MCF 10A (cell line): Measurements from ENCODE around the gene SMAGP. TPM values are rescaled to one million over a fixed set of nuclear protein-coding genes. Genes with fewer than 3 reads are reported as not detected.
"Not testable (repeated sequence)": the region's sequence is repeated elsewhere in the genome, so short reads cannot be mapped to it uniquely, and the experiment has no call there.

Experiments used
- BruUV-seq: library from RNA; stranded (reverse); fragments of 400-500 nt; replicated peaks from 2 replicates; lab custom pipeline; 2021; lab: Mats Ljungman, UMichigan
- CTCF ChIA-PET: fragments of 300-600 bp; sonication (Branson Sonifier 250); formaldehyde crosslinking; extraction: SDS; loops from one replicate; lab custom pipeline; 2021; ENCODE audit warnings: antibody characterized with exemption, inconsistent platforms; lab: Yijun Ruan, JAX
- POLR2A ChIA-PET: fragments of 300-600, 350-650 bp; sonication (Branson Sonifier 250); formaldehyde crosslinking; extraction: SDS; loops from one replicate; lab custom pipeline; 2020; ENCODE audit warnings: antibody characterized with exemption, inconsistent platforms; lab: Yijun Ruan, JAX
- DNase-seq: peaks from one replicate; pipeline ENCODE4 v3.0.0-alpha.2; 2018; ENCODE audit not compliant: unreplicated experiment
- H3K27ac Mint-ChIP-seq: one replicate; pipeline ENCODE4 v1.8.0; 2022; ENCODE audit warnings: mild to moderate bottlenecking, low read depth, mixed read lengths; ENCODE audit not compliant: unreplicated experiment
- H3K27me3 Mint-ChIP-seq: one replicate; pipeline ENCODE4 v1.8.0; 2022; ENCODE audit warnings: mixed read lengths; ENCODE audit not compliant: insufficient read depth, unreplicated experiment
- H3K36me3 Mint-ChIP-seq: one replicate; pipeline ENCODE4 v1.8.0; 2022; ENCODE audit warnings: mild to moderate bottlenecking, moderate library complexity, mixed read lengths; ENCODE audit not compliant: insufficient read depth, unreplicated experiment
- H3K4me1 Mint-ChIP-seq: one replicate; pipeline ENCODE4 v1.8.0; 2022; ENCODE audit warnings: mixed read lengths; ENCODE audit not compliant: insufficient read depth, unreplicated experiment
- H3K4me3 Mint-ChIP-seq: one replicate; pipeline ENCODE4 v1.8.0; 2022; ENCODE audit warnings: mild to moderate bottlenecking, moderate library complexity, mixed read lengths; ENCODE audit not compliant: unreplicated experiment
- H3K9me3 Mint-ChIP-seq: one replicate; pipeline ENCODE4 v1.8.0; 2022; ENCODE audit warnings: mixed read lengths; ENCODE audit not compliant: unreplicated experiment
- intact Hi-C: fragments of 100-400 bp; cut with micrococcal nuclease; formaldehyde crosslinking; loops from 2 replicates; pipeline ENCODE4 v1.14.1; 2022
- total RNA-seq: library from RNA; stranded (reverse); gene quantifications from 2 replicates; pipeline ENCODE4 v1.2.3, GENCODE V29; 2022
- TF ChIP-seq, protein P1 (sequence below): fragments of 200-600 bp; IDR thresholded peaks from one replicate; pipeline ENCODE4 v1.8.0; 2022; ENCODE audit warnings: antibody characterized with exemption, mild to moderate bottlenecking; ENCODE audit not compliant: unreplicated experiment

Gene SMAGP
- total RNA-seq, 1 experiment from 2014 or later = 17.4 TPM

- DNase-seq = no peak
- H3K27me3 Mint-ChIP-seq = no peaks in the 10 kb centered on the region
- TF ChIP-seq, protein P1, sequence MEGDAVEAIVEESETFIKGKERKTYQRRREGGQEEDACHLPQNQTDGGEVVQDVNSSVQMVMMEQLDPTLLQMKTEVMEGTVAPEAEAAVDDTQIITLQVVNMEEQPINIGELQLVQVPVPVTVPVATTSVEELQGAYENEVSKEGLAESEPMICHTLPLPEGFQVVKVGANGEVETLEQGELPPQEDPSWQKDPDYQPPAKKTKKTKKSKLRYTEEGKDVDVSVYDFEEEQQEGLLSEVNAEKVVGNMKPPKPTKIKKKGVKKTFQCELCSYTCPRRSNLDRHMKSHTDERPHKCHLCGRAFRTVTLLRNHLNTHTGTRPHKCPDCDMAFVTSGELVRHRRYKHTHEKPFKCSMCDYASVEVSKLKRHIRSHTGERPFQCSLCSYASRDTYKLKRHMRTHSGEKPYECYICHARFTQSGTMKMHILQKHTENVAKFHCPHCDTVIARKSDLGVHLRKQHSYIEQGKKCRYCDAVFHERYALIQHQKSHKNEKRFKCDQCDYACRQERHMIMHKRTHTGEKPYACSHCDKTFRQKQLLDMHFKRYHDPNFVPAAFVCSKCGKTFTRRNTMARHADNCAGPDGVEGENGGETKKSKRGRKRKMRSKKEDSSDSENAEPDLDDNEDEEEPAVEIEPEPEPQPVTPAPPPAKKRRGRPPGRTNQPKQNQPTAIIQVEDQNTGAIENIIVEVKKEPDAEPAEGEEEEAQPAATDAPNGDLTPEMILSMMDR = no peak
- H3K4me3 Mint-ChIP-seq = no peak overlapping the region
- no TSS peak for BruUV-seq
- peaks cover 7% of the 10 kb centered on the region for H3K36me3 Mint-ChIP-seq
- no peak overlapping the region for H3K27ac Mint-ChIP-seq
- H3K9me3 Mint-ChIP-seq = no peaks in the 10 kb centered on the region
- H3K4me1 Mint-ChIP-seq = no peaks in the 10 kb centered on the region
- ChIA-PET CTCF (interaction anchor here (0.7 kb wide), 1 partner anchor 1524 kb away, joined by 5 read pairs; no protein-coding TSS in a partner anchor), POLR2A (interaction anchor here (1.4 kb wide), 1 partner anchor 15 kb away, joined by 3 read pairs; the partner anchor contains the start of gene POU6F1)
- intact Hi-C loops = no loop called here
Measured at GRCh38 chr12:51232642-51233041, 37.6 kb downstream of the SMAGP start.

- intact Hi-C loops = no loop called here
- Mint-ChIP-seq H3K4me3 (no peak overlapping the region), H3K27me3 (no peaks in the 10 kb centered on the region), H3K36me3 (no peaks in the 10 kb centered on the region), H3K4me1 (no peaks in the 10 kb centered on the region), H3K9me3 (no peaks in the 10 kb centered on the region), H3K27ac (no peak overlapping the region)
- no peak for DNase-seq
- POLR2A ChIA-PET = interaction anchor here (1.4 to 1.6 kb wide), 3 partner anchors 9 to 146 kb away, joined by 3 to 5 read pairs (median 4); partner anchors contain the start of genes DAZAP2 and POU6F1
- no TSS peak for BruUV-seq
- CTCF ChIA-PET = interaction anchor here (0.7 to 1.6 kb wide), 4 partner anchors 9 to 184 kb away, joined by 3 to 8 read pairs (median 4); partner anchors contain the start of gene DAZAP2
- TF ChIP-seq, protein P1 = no peak
Measured at GRCh38 chr12:51229116-51229809, 41.0 kb downstream of the SMAGP start.

DNA sequence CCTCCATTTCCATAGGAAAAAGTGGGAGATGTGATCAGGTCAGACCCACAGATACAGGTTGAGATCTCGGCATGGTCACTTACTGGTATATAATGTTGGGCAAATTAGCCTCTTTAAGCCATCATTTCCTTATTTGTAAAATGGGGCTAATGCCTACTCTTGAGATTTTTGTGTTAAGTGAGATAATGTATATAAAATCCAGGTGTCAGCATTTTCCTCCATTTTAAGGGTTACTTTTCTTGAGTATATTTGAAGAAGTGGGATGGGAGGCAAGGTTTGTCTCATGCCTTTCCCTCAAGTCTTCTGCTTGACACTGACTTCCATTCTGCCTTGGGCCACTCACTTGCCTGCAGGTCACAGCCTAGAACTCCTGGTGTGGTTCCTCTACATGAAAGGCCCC lies 42.3 kb downstream of the SMAGP start:
- H3K36me3 Mint-ChIP-seq = no peaks in the 10 kb centered on the region

GRCh38 chr12:51227112-51227511 lies 43.1 kb downstream of the SMAGP start:
- H3K36me3 Mint-ChIP-seq, H3K27ac Mint-ChIP-seq, H3K27me3 Mint-ChIP-seq, intact Hi-C loops, BruUV-seq, DNase-seq, H3K4me1 Mint-ChIP-seq, H3K4me3 Mint-ChIP-seq, H3K9me3 Mint-ChIP-seq: not testable (repeated sequence)
- ChIA-PET POLR2A (interaction anchor here (0.6 to 2.0 kb wide), 2 partner anchors 11 to 268 kb away, joined by 4 to 6 read pairs; partner anchors contain the start of gene DAZAP2), CTCF (interaction anchor here (0.6 to 0.7 kb wide), 2 partner anchors 9 to 56 kb away, joined by 3 to 7 read pairs; no protein-coding TSS in a partner anchor)

More for the DNA sequence above, 42.3 kb downstream of the SMAGP start:
- Mint-ChIP-seq H3K4me3 (no peak overlapping the region), H3K9me3 (no peaks in the 10 kb centered on the region), H3K4me1 (no peaks in the 10 kb centered on the region), H3K27me3 (no peaks in the 10 kb centered on the region), H3K27ac (no peak overlapping the region)
- CTCF ChIA-PET = interaction anchor here (0.7 to 1.6 kb wide), 2 partner anchors 11 to 56 kb away, joined by 7 to 8 read pairs; partner anchors contain the start of gene DAZAP2
- BruUV-seq = no TSS peak
- no peak for DNase-seq
- POLR2A ChIA-PET = no interaction called here
- TF ChIP-seq, protein P1 = no peak
- intact Hi-C loops = no loop called here
